Loucy (cell line): ENCODE measurements around the gene CCNYL1.

ENCODE experiments used
- EZH2phosphoT487 ChIP-seq: fragments of 200-600 bp; IDR thresholded peaks from 2 replicates; pipeline ENCODE4 v1.6.1; 2018; ENCODE audit warnings: antibody characterized with exemption, mild to moderate bottlenecking, moderate library complexity, borderline replicate concordance
- TF ChIP-seq, protein P1 (sequence below): fragments of 200-600 bp; sonication (generic); conservative IDR thresholded peaks from 2 replicates; pipeline ENCODE4 v1.5.1; 2014; ENCODE audit warnings: mild to moderate bottlenecking, antibody characterized with exemption, low read length

GRCh38 chr2:207750876-207751275, 39.4 kb downstream of the CCNYL1 start:
- TF ChIP-seq, protein P1, sequence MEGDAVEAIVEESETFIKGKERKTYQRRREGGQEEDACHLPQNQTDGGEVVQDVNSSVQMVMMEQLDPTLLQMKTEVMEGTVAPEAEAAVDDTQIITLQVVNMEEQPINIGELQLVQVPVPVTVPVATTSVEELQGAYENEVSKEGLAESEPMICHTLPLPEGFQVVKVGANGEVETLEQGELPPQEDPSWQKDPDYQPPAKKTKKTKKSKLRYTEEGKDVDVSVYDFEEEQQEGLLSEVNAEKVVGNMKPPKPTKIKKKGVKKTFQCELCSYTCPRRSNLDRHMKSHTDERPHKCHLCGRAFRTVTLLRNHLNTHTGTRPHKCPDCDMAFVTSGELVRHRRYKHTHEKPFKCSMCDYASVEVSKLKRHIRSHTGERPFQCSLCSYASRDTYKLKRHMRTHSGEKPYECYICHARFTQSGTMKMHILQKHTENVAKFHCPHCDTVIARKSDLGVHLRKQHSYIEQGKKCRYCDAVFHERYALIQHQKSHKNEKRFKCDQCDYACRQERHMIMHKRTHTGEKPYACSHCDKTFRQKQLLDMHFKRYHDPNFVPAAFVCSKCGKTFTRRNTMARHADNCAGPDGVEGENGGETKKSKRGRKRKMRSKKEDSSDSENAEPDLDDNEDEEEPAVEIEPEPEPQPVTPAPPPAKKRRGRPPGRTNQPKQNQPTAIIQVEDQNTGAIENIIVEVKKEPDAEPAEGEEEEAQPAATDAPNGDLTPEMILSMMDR: no peak
- TF ChIP-seq EZH2phosphoT487: no peak
